HL-60 (cell line): Measurements from ENCODE around the gene SLCO6A1.

Experiments
- DNase-seq, 2 experiments: peaks; one replicate each; pipeline ENCODE4 v3.0.0-alpha.2; 2010 to 2020; ENCODE audit warnings: low read depth in 1 of 2, low spot score in 1 of 2
- H3K27ac ChIP-seq: fragments of 250-450 bp; sonication (Bioruptor Pico); replicated peaks from 2 replicates; pipeline ENCODE4 v1.5.1; 2020; ENCODE audit warnings: mild to moderate bottlenecking, moderate library complexity
- H3K27me3 ChIP-seq: fragments of 250-450 bp; sonication (Bioruptor Pico); 2 replicates; pipeline ENCODE4 v1.5.1; 2021; ENCODE audit warnings: mild to moderate bottlenecking, moderate library complexity; ENCODE audit not compliant: insufficient read depth, poor library complexity, severe bottlenecking
- H3K4me3 ChIP-seq: replicated peaks from 2 replicates; pipeline ENCODE4 v1.5.1; 2011; ENCODE audit warnings: mild to moderate bottlenecking, control low read depth, low read length; ENCODE audit not compliant: insufficient read depth
- CTCF ChIP-seq: IDR thresholded peaks from one replicate; pipeline ENCODE4 v1.5.1; 2011; ENCODE audit warnings: low read length, control low read depth, inconsistent platforms; ENCODE audit not compliant: insufficient read depth
- GABPA ChIP-seq: IDR thresholded peaks from 2 replicates; pipeline ENCODE4 v1.6.1; 2012; ENCODE audit warnings: low read depth
- POLR2AphosphoS5 ChIP-seq: IDR thresholded peaks from 2 replicates; pipeline ENCODE4 v1.6.1; 2012; ENCODE audit warnings: low read depth
- REST ChIP-seq: IDR thresholded peaks from 2 replicates; pipeline ENCODE4 v1.6.1; 2012; ENCODE audit warnings: low read depth; ENCODE audit not compliant: insufficient replicate concordance
- SPI1 ChIP-seq: IDR thresholded peaks from 2 replicates; pipeline ENCODE4 v1.6.1; 2012; ENCODE audit warnings: low read depth, mild to moderate bottlenecking, borderline replicate concordance

Gene SLCO6A1

GRCh38 chr5:102324714-102325113 is 174.1 kb downstream of the SLCO6A1 start:
- DNase-seq, result no peak
- Histone ChIP-seq H3K4me3 (no peak overlapping the region), H3K27me3 (no peaks in the 10 kb centered on the region), H3K27ac (no peak overlapping the region)
- no peak for TF ChIP-seq POLR2AphosphoS5
- TF ChIP-seq SPI1, result no peak
- no peak for TF ChIP-seq GABPA
- TF ChIP-seq REST, result no peak
- no peak for TF ChIP-seq CTCF
